GM10847 (cell line): ENCODE data around the gene AIFM2.

Experiments
- POLR2A ChIP-seq: IDR thresholded peaks from 2 replicates; pipeline ENCODE4 v1.6.1; 2011; ENCODE audit not compliant: insufficient read length; ENCODE audit errors: extremely low read depth

Gene AIFM2

DNA sequence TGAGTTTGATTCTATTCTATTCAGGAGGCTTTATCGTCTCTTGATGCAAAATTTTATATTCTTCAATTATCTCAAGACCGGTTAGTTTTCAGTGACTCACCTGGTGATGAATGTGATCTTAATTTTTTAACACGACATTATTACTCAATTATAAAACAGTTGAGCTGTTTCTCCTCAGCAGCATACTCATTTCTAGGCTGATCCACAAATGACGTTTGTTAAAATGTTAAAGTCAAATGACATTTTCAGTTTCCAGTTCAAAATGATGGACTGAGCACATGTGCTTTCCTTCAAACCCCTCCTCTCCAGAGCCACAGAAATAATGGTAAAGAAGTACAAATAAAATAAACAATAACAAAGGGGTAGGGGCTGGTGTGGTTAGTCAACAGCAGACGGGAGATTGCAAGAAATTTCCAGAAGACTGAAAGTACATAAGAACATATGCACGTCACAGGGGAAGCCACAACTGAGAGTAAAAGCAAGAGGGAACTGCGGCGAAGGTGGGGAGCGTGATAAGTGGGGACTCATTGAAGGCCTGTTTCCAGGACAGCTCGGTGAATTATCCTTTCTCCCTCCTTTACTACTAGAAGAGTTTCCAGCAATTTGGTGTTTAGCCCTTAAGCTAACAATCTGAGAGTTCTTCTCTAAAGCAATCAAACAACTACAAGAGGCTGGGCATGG, 69.1 kb downstream of the AIFM2 start:
- TF ChIP-seq POLR2A, result no peak
